A549 (cell line): Measurements from ENCODE around the gene DKC1. TPM values are rescaled to one million over a fixed set of nuclear protein-coding genes. Genes with fewer than 3 reads are reported as not detected.
A peak's percentile ranks its signal among the peaks of the same experiment; 100 is the strongest.

ENCODE experiments used
- ATAC-seq, 2 experiments: fragments of 200-7000 bp in 1 of 2; fragments of >200 bp in 1 of 2; cut with Nextera tagmentation in 1 of 2; cut with Tn5 transposase in 1 of 2; 3 replicates each; pipeline versions ENCODE4 v1.8.0 to v1.9.1; 2018 to 2020; ENCODE audit warnings: mild to moderate bottlenecking in 1 of 2, moderate library complexity in 1 of 2
- CTCF ChIA-PET: fragments of 300-600 bp; sonication (Branson Sonifier 250); formaldehyde crosslinking; extraction: SDS; loops from one replicate; lab custom pipeline; 2021; ENCODE audit warnings: antibody characterized with exemption, inconsistent platforms; lab: Yijun Ruan, JAX
- POLR2A ChIA-PET: fragments of 350-600 bp; formaldehyde crosslinking; extraction: SDS; loops from one replicate; lab custom pipeline; 2021; ENCODE audit warnings: antibody characterized with exemption, inconsistent platforms; lab: Yijun Ruan, JAX
- DNase-seq, 2 experiments: peaks; one replicate each; pipeline versions ENCODE4 v3.0.0 to v3.0.0-alpha.2; 2011 to 2016; ENCODE audit warnings: low read depth in 1 of 2, low spot score in 1 of 2
- FAIRE-seq: peaks from 2 replicates; lab custom pipeline; 2011; peaks lifted over from hg19 to GRCh38; lab: Jason Lieb, UNC
- H3K27ac ChIP-seq, 2 experiments: fragments of >200 bp; sonication (Bioruptor Twin); formaldehyde crosslinking; 3 replicates each; pipeline ENCODE4 v1.5.1; 2016 to 2017
- H3K4me1 ChIP-seq: fragments of >200 bp; sonication (Bioruptor Twin); formaldehyde crosslinking; 3 replicates; pipeline ENCODE4 v1.6.1; 2016
- H3K4me2 ChIP-seq: fragments of >200 bp; sonication (Bioruptor Twin); formaldehyde crosslinking; 3 replicates; pipeline ENCODE4 v1.6.1; 2016
- H3K4me3 ChIP-seq: fragments of >200 bp; sonication (Bioruptor Twin); formaldehyde crosslinking; 3 replicates; pipeline ENCODE4 v1.5.1; 2016
- H3K9me3 ChIP-seq: fragments of >200 bp; sonication (Bioruptor Twin); formaldehyde crosslinking; 3 replicates; pipeline ENCODE4 v1.6.1; 2016
- CHD2 ChIP-seq: fragments of 150-350 bp; IDR thresholded peaks from 2 replicates; pipeline ENCODE4 v1.6.1; 2014; ENCODE audit warnings: low read length; ENCODE audit not compliant: partially characterized antibody
- CHD4 ChIP-seq: fragments of 200-600 bp; sonication (generic); IDR thresholded peaks from 2 replicates; pipeline ENCODE4 v1.6.1; 2016; ENCODE audit warnings: antibody characterized with exemption, mild to moderate bottlenecking, borderline replicate concordance
- EHF ChIP-seq: fragments of 250-450 bp; sonication (Bioruptor Pico); IDR thresholded peaks from 2 replicates; pipeline ENCODE4 v1.5.0; 2020; ENCODE audit warnings: mild to moderate bottlenecking
- EP300 ChIP-seq, 2 experiments: fragments of >200 bp; sonication (Bioruptor Twin); formaldehyde crosslinking; IDR thresholded peaks; 2 replicates in 1 of 2; 3 replicates in 1 of 2; pipeline ENCODE4 v1.6.1; 2016 to 2017
- FOSL2 ChIP-seq, 2 experiments: fragments of 450-650 bp in 1 of 2; fragments of >200 bp in 1 of 2; sonication (Bioruptor Twin) in 1 of 2; formaldehyde crosslinking; IDR thresholded peaks; 2 replicates each; pipeline versions ENCODE4 v1.5.0 to v1.6.1; 2016 to 2020; ENCODE audit warnings: mild to moderate bottlenecking in 1 of 2, moderate library complexity in 1 of 2
- FOXS1 ChIP-seq: fragments of 250-450 bp; sonication (Bioruptor Pico); IDR thresholded peaks from 2 replicates; pipeline ENCODE4 v1.5.0; 2020; ENCODE audit warnings: mild to moderate bottlenecking, moderate library complexity
- GATA3 ChIP-seq: IDR thresholded peaks from 2 replicates; pipeline ENCODE4 v1.6.1; 2012; ENCODE audit warnings: borderline replicate concordance
- HDAC2 ChIP-seq: fragments of 200-600 bp; sonication (generic); IDR thresholded peaks from 2 replicates; pipeline ENCODE4 v1.6.1; 2016
- HOXA7 ChIP-seq: fragments of 250-450 bp; sonication (Bioruptor Pico); IDR thresholded peaks from 2 replicates; pipeline ENCODE4 v1.5.0; 2020; ENCODE audit warnings: mild to moderate bottlenecking, moderate library complexity
- HOXB13 ChIP-seq: fragments of 250-450 bp; sonication (Bioruptor Pico); IDR thresholded peaks from 2 replicates; pipeline ENCODE4 v1.5.0; 2020; ENCODE audit warnings: low read depth, mild to moderate bottlenecking, moderate library complexity
- HOXB5 ChIP-seq: fragments of 250-450 bp; sonication (Bioruptor Pico); IDR thresholded peaks from 2 replicates; pipeline ENCODE4 v1.5.0; 2020; ENCODE audit warnings: mild to moderate bottlenecking, moderate library complexity
- KDM1A ChIP-seq: fragments of 200-600 bp; sonication (generic); IDR thresholded peaks from 2 replicates; pipeline ENCODE4 v1.6.1; 2016; ENCODE audit warnings: low read depth, mild to moderate bottlenecking
- MAFK ChIP-seq: fragments of 450-650 bp; IDR thresholded peaks from 2 replicates; pipeline ENCODE4 v1.6.1; 2014; ENCODE audit not compliant: partially characterized antibody
- MAX ChIP-seq: IDR thresholded peaks from 2 replicates; pipeline ENCODE4 v1.6.1; 2012
- NFE2L2 ChIP-seq: fragments of 150-350 bp; conservative IDR thresholded peaks from 2 replicates; pipeline ENCODE4 v1.6.1; 2014; ENCODE audit warnings: low read length
- NR3C1 ChIP-seq: fragments of >200 bp; sonication (Bioruptor Twin); formaldehyde crosslinking; IDR thresholded peaks from 3 replicates; pipeline ENCODE4 v1.6.1; 2017
- RAD21 ChIP-seq, 2 experiments: fragments of >200 bp in 1 of 2; sonication (Bioruptor Twin) in 1 of 2; formaldehyde crosslinking in 1 of 2; IDR thresholded peaks in 1 of 2; conservative IDR thresholded peaks in 1 of 2; 2 replicates in 1 of 2; 3 replicates in 1 of 2; pipeline ENCODE4 v1.6.1; 2012 to 2018; ENCODE audit warnings: inconsistent platforms in 1 of 2
- RFX5 ChIP-seq: fragments of 450-650 bp; IDR thresholded peaks from 2 replicates; pipeline ENCODE4 v1.7.1; 2014; ENCODE audit warnings: antibody characterized with exemption, mild to moderate bottlenecking, moderate library complexity
- RNF2 ChIP-seq: fragments of 200-600 bp; sonication (generic); IDR thresholded peaks from 2 replicates; pipeline ENCODE4 v1.6.1; 2016; ENCODE audit warnings: low read depth, mild to moderate bottlenecking, antibody characterized with exemption, moderate library complexity, borderline replicate concordance
- SREBF2 ChIP-seq: fragments of 450-650 bp; IDR thresholded peaks from 2 replicates; pipeline ENCODE4 v1.6.1; 2014; ENCODE audit warnings: mild to moderate bottlenecking, moderate library complexity
- TFCP2L1 ChIP-seq: fragments of 250-450 bp; sonication (Bioruptor Pico); IDR thresholded peaks from 2 replicates; pipeline ENCODE4 v1.5.0; 2021; ENCODE audit warnings: mild to moderate bottlenecking
- ZC3H11A ChIP-seq: fragments of 450-650 bp; IDR thresholded peaks from 2 replicates; pipeline ENCODE4 v1.6.1; 2014; ENCODE audit warnings: antibody characterized with exemption, mild to moderate bottlenecking
- ZSCAN20 ChIP-seq: fragments of 250-450 bp; sonication (Bioruptor Pico); IDR thresholded peaks from 2 replicates; pipeline ENCODE4 v1.8.0; 2022; ENCODE audit warnings: mild to moderate bottlenecking, moderate library complexity
- WGBS: methylation state at CpG from one replicate; pipeline ENCODE4 v1.1.6; 2017; ENCODE audit errors: missing lambda C conversion rate; 5-methylcytosine and 5-hydroxymethylcytosine counted together
- polyA plus RNA-seq, 4 experiments: library from polyadenylated mRNA; depleted of rRNA in 3 of 4; stranded (reverse); fragments of >200 nt; fragmentation: RNase III in 1 of 4; extraction: RNeasy Plus Mini Kit Qiagen cat#74134 plus additional on column Dnase treatment in 1 of 4; gene quantifications; 2 replicates in 3 of 4; 3 replicates in 1 of 4; pipeline ENCODE4 v1.2.3, GENCODE V29; 2011 to 2017
- TF ChIP-seq, protein P1 (sequence below): fragments of 200-600 bp; sonication (generic); IDR thresholded peaks from 2 replicates; pipeline ENCODE4 v1.6.1; 2016; ENCODE audit warnings: antibody characterized with exemption, mild to moderate bottlenecking, moderate library complexity
- TF ChIP-seq, protein P2 (sequence below): IDR thresholded peaks from 2 replicates; pipeline ENCODE4 v1.6.1; 2012

DKC1 gene
- polyA plus RNA-seq, 2 of the 4 experiments (the other 2 are of a cell fraction): 166 to 209 TPM

- H3K27ac ChIP-seq: no peak overlapping the region
- 0 out of 3 replicates have a peak, but pooled peaks cover 5% of the 10 kb centered on the region for H3K4me1 ChIP-seq
- ATAC-seq (no peak), FAIRE-seq (no peak), DNase-seq (no peak)
- CTCF ChIA-PET: interaction anchor here (5.2 kb wide), 1 partner anchor 29 kb away, joined by 44 read pairs; the partner anchor contains the start of gene GAB3
- POLR2A ChIA-PET: no interaction called here
- no peak overlapping the region for H3K4me3 ChIP-seq
- TF ChIP-seq FOSL2 (IDR thresholded peaks at IDR 0.05) (no peak), FOSL2 (CRISPR knock-in tag; IDR thresholded peaks at IDR 0.05) (0 out of 2 replicates have a peak, but pooled peaks have one; percentile 15), FOXS1 (no peak), ZSCAN20 (CRISPR knock-in tag) (no peak), HOXB13 (no peak)
- 42% methylated on average over 4 of the region's 4 CpGs for WGBS
- no peaks in the 10 kb centered on the region for H3K9me3 ChIP-seq
- H3K4me2 ChIP-seq: no peak overlapping the region
These were observed 42.6 kb upstream of the DKC1 start for GRCh38 chrX:154720067-154720466.

GRCh38 chrX:154721155-154721554 lies 41.5 kb upstream of the DKC1 start:
- TF ChIP-seq CHD2 (no peak), KDM1A (no peak), EP300 (IDR thresholded peaks at IDR 0.05) (no peak), EHF (CRISPR knock-in tag) (no peak), HOXB5 (CRISPR knock-in tag) (no peak), NR3C1 (no peak), CHD4 (no peak)
- Histone ChIP-seq H3K4me3 (no peak overlapping the region), H3K27ac (no peak overlapping the region), H3K9me3 (no peaks in the 10 kb centered on the region), H3K4me2 (no peak overlapping the region), H3K4me1 (0 out of 3 replicates have a peak, but pooled peaks cover 5% of the 10 kb centered on the region)
- ChIA-PET CTCF (no interaction called here), POLR2A (no interaction called here)
- DNase-seq: no peak
- 85% methylated on average over 3 of the region's 3 CpGs for WGBS
- ATAC-seq: no peak
- FAIRE-seq: no peak

GRCh38 chrX:154724993-154725756 lies 37.5 kb upstream of the DKC1 start:
- no peak for DNase-seq
- Histone ChIP-seq H3K4me3 (no peak overlapping the region), H3K4me1 (peaks cover 8% of the 10 kb centered on the region), H3K9me3 (no peaks in the 10 kb centered on the region), H3K4me2 (no peak overlapping the region), H3K27ac (no peak overlapping the region)
- FAIRE-seq: no peak
- ChIA-PET CTCF (interaction anchor here (0.7 to 1.3 kb wide), 4 partner anchors 8 to 23 kb away, joined by 3 to 4 read pairs (median 3); no protein-coding TSS in a partner anchor), POLR2A (no interaction called here)
- 81% methylated on average over 2 of the region's 2 CpGs for WGBS
- TF ChIP-seq MAFK (peak; percentile 76), RNF2 (no peak)
- ATAC-seq: no peak

DNA sequence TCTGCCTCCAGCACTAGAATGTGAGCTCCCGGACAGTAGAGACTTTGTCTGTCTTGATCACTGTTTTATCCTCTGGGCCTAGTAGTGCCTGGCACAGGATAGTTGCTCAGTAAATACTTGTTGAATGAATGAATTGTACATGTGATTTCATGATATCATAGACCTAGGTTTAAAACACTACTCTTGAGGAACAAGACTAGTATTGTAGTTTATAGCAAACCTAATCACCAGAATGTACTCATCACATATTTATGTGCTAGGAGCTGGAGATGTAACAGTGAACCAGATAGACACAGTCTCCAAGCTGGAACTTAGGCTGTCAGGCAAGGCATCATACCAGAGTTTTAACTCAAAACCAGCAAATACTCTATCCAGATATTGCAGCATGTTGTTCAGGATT lies 35.2 kb upstream of the DKC1 start:
- CTCF ChIA-PET: interaction anchor here (0.7 to 1.2 kb wide), 2 partner anchors 12 to 21 kb away, joined by 3 to 4 read pairs; no protein-coding TSS in a partner anchor
- Histone ChIP-seq H3K4me3 (no peak overlapping the region), H3K27ac (no peak overlapping the region), H3K9me3 (no peaks in the 10 kb centered on the region), H3K4me2 (no peak overlapping the region), H3K4me1 (peaks cover 27% of the 10 kb centered on the region)
- FAIRE-seq: peak; percentile 46
- 71% methylated on average over 1 of the region's 1 CpG for WGBS
- ATAC-seq: no peak
- no peak for DNase-seq
- POLR2A ChIA-PET: no interaction called here
- TF ChIP-seq RFX5 (no peak), HOXB13 (no peak), HOXA7 (CRISPR knock-in tag) (no peak), RAD21 (conservative IDR thresholded peaks at IDR 0.05 in 1 of 2, IDR thresholded peaks at IDR 0.05 in 1 of 2) (no peak), GATA3 (no peak), RNF2 (no peak), ZC3H11A (no peak), MAX (no peak), CHD2 (no peak), NFE2L2 (no peak), SREBF2 (no peak), HDAC2 (no peak), TFCP2L1 (CRISPR knock-in tag) (no peak)
- TF ChIP-seq, protein P1, sequence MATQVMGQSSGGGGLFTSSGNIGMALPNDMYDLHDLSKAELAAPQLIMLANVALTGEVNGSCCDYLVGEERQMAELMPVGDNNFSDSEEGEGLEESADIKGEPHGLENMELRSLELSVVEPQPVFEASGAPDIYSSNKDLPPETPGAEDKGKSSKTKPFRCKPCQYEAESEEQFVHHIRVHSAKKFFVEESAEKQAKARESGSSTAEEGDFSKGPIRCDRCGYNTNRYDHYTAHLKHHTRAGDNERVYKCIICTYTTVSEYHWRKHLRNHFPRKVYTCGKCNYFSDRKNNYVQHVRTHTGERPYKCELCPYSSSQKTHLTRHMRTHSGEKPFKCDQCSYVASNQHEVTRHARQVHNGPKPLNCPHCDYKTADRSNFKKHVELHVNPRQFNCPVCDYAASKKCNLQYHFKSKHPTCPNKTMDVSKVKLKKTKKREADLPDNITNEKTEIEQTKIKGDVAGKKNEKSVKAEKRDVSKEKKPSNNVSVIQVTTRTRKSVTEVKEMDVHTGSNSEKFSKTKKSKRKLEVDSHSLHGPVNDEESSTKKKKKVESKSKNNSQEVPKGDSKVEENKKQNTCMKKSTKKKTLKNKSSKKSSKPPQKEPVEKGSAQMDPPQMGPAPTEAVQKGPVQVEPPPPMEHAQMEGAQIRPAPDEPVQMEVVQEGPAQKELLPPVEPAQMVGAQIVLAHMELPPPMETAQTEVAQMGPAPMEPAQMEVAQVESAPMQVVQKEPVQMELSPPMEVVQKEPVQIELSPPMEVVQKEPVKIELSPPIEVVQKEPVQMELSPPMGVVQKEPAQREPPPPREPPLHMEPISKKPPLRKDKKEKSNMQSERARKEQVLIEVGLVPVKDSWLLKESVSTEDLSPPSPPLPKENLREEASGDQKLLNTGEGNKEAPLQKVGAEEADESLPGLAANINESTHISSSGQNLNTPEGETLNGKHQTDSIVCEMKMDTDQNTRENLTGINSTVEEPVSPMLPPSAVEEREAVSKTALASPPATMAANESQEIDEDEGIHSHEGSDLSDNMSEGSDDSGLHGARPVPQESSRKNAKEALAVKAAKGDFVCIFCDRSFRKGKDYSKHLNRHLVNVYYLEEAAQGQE: no peak
- TF ChIP-seq, protein P2, sequence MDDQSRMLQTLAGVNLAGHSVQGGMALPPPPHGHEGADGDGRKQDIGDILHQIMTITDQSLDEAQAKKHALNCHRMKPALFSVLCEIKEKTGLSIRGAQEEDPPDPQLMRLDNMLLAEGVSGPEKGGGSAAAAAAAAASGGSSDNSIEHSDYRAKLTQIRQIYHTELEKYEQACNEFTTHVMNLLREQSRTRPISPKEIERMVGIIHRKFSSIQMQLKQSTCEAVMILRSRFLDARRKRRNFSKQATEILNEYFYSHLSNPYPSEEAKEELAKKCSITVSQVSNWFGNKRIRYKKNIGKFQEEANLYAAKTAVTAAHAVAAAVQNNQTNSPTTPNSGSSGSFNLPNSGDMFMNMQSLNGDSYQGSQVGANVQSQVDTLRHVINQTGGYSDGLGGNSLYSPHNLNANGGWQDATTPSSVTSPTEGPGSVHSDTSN: no peak
